ENCODE results near the gene TK1. TPM values are rescaled to one million over a fixed set of nuclear protein-coding genes. Genes with fewer than 3 reads are reported as not detected.

TK1 gene
- total RNA-seq, result 30.6 and 169 TPM in 2 replicates

GRCh38 chr17:78186692-78187595 lies at the start of gene TK1, which contains the start of gene AFMID:
TSS of gene TK1 (minus strand) at chr17:78187052. CDS start at chr17:78186994, 58 bp downstream.
TSS of gene AFMID (plus strand) at chr17:78187362. CDS start at chr17:78187371, 9 bp downstream.

GRCh38 chr17:78230996-78231935 lies 44.4 kb upstream of the TK1 start, which contains the start of gene TMEM235:
TSS of gene TMEM235 (plus strand) at chr17:78231631. CDS start at chr17:78232024, 393 bp downstream.

GRCh38 chr17:78214016-78214705 lies 27.3 kb upstream of the TK1 start, which contains the start of gene BIRC5:
TSS of gene BIRC5 (plus strand) at chr17:78214253. CDS start at chr17:78214317, 64 bp downstream.

GRCh38 chr17:78168242-78168902 lies 18.5 kb downstream of the TK1 start, which contains the start of gene SYNGR2:
TSS of gene SYNGR2 (plus strand) at chr17:78168581. CDS start at chr17:78168617, 36 bp downstream.

GRCh38 chr17:78130437-78131101 lies 56.3 kb downstream of the TK1 start, which contains the start of gene TMC8:
TSS of gene TMC8 (plus strand) at chr17:78130771. CDS start at chr17:78131589, 818 bp downstream.

GRCh38 chr17:78128551-78129350 lies 58.1 kb downstream of the TK1 start, which contains the start of gene TMC6:
TSS of gene TMC6 (minus strand) at chr17:78128755. CDS start at chr17:78126832, 1,923 bp downstream.

Small RNA genes lying within 50 kb of the gene (small RNA-seq; reads per million reads assigned to genes)
- gene AC087645.1, result not detected

Other genes starting within 250 kb of the TK1 start
- 2.3 and 3.5 TPM in 2 replicates for gene TNRC6C, start 228.3 kb downstream of the TK1 start, total RNA-seq
- gene TMC6, start 58.3 kb downstream of the TK1 start, total RNA-seq, result 39.3 and 75.3 TPM in 2 replicates
- gene TMC8, start 56.3 kb downstream of the TK1 start, total RNA-seq, result under 0.01 and 0.65 TPM in 2 replicates
- gene C17orf99, start 40.7 kb downstream of the TK1 start, total RNA-seq, result not detected in 2 replicates
- gene SYNGR2, start 18.5 kb downstream of the TK1 start, total RNA-seq, result 6.7 and 10.6 TPM in 2 replicates
- gene AFMID, start 310 bp upstream of the TK1 start, total RNA-seq, result 21.0 and 31.4 TPM in 2 replicates
- 8.6 and 24.4 TPM in 2 replicates for gene BIRC5, start 27.2 kb upstream of the TK1 start, total RNA-seq
- not detected in 2 replicates for gene TMEM235, start 44.6 kb upstream of the TK1 start, total RNA-seq
- 4.3 and 5.3 TPM in 2 replicates for gene SOCS3, start 173.0 kb upstream of the TK1 start, total RNA-seq
- gene PGS1, start 191.6 kb upstream of the TK1 start, total RNA-seq, result 26.7 and 32.1 TPM in 2 replicates

All from placental epithelial cell (primary cell).